Esophagus muscularis mucosa (tissue), 4 donors: Measurements from ENCODE around the gene OSBP2.

Experiments
- CTCF ChIP-seq, 3 experiments: fragments of 200-600 bp in 2 of 3; fragments of 450-650 bp in 1 of 3; sonication (generic) in 2 of 3; IDR thresholded peaks; one replicate each; pipeline ENCODE4 v1.5.1; 2017 to 2019; ENCODE audit warnings: antibody characterized with exemption in 3 of 3, mild to moderate bottlenecking in 2 of 3, moderate library complexity in 1 of 3
- EP300 ChIP-seq: sonication (generic); formaldehyde crosslinking; IDR thresholded peaks from one replicate; pipeline ENCODE4 v1.6.1; 2017; ENCODE audit warnings: antibody characterized with exemption
- POLR2A ChIP-seq: fragments of 450-650 bp; IDR thresholded peaks from one replicate; pipeline ENCODE4 v1.6.1; 2017; ENCODE audit warnings: antibody characterized with exemption, moderate library complexity, mild to moderate bottlenecking, low read depth
- POLR2AphosphoS5 ChIP-seq, 2 donors: sonication (generic); formaldehyde crosslinking; IDR thresholded peaks; one replicate each; pipeline ENCODE4 v1.6.1; 2017; ENCODE audit warnings: antibody characterized with exemption in 2 of 2

- TF ChIP-seq CTCF (IDR thresholded peaks at IDR 0.05) (peak; percentile 50 to 69 (median 54)), POLR2A (no peak), EP300 (no peak), POLR2AphosphoS5 (IDR thresholded peaks at IDR 0.05) (no peak)
These were observed 196.2 kb downstream of the OSBP2 start for GRCh38 chr22:30890686-30891442.
